GM19351 (cell line): ENCODE measurements around the gene TOLLIP.

Experiments used
- ATAC-seq: cut with Tn5 transposase; IDR thresholded peaks from one replicate; pipeline ENCODE4 v1.9.1; 2021; ENCODE audit warnings: mild to moderate bottlenecking, moderate library complexity; ENCODE audit not compliant: unreplicated experiment

The TOLLIP gene

GRCh38 chr11:1234771-1235305 lies 74.6 kb downstream of the TOLLIP start:
- no peak for ATAC-seq

DNA sequence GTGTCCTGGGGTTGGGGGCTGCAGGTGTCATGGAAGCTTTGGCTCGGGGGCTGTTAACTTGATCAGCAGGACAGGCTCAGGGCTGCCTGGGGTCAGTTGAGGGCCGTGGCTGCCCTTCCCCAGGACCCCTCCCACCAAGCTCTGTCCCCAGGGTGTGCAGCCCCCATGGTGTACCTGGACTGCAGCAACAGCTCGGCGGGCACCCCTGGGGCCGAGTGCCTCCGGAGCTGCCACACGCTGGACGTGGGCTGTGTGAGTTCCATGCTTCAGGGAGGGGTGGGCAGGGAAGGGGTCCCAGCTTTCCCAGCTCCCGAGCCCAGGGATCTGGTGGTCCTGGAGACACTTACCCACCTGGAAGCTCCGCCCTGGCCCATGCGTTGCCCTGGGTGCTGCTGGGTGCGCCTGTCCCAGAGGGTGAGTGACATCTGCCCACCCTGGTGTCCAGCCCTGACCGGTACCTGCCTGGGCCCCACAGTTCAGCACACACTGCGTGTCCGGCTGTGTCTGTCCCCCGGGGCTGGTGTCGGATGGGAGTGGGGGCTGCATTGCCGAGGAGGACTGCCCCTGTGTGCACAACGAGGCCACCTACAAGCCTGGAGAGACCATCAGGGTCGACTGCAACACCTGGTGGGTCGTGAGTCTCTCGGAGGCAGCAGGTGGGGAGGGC lies 75.2 kb downstream of the TOLLIP start:
- no peak for ATAC-seq

GRCh38 chr11:1233351-1234053 lies 75.9 kb downstream of the TOLLIP start:
- ATAC-seq = no peak

DNA sequence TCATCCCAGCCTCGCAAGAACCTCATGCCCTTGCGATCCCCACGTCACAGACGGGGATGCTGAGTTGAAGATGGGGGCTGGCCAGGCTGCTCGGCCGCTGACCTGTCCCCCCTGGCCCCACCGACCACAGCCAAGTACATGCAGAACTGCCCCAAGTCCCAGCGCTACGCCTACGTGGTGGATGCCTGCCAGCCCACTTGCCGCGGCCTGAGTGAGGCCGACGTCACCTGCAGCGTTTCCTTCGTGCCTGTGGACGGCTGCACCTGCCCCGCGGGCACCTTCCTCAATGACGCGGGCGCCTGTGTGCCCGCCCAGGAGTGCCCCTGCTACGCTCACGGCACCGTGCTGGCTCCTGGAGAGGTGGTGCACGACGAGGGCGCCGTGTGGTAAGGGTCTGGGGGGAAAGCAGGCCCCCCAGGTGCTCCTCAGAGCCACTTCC lies 76.5 kb downstream of the TOLLIP start:
- ATAC-seq = no peak

DNA sequence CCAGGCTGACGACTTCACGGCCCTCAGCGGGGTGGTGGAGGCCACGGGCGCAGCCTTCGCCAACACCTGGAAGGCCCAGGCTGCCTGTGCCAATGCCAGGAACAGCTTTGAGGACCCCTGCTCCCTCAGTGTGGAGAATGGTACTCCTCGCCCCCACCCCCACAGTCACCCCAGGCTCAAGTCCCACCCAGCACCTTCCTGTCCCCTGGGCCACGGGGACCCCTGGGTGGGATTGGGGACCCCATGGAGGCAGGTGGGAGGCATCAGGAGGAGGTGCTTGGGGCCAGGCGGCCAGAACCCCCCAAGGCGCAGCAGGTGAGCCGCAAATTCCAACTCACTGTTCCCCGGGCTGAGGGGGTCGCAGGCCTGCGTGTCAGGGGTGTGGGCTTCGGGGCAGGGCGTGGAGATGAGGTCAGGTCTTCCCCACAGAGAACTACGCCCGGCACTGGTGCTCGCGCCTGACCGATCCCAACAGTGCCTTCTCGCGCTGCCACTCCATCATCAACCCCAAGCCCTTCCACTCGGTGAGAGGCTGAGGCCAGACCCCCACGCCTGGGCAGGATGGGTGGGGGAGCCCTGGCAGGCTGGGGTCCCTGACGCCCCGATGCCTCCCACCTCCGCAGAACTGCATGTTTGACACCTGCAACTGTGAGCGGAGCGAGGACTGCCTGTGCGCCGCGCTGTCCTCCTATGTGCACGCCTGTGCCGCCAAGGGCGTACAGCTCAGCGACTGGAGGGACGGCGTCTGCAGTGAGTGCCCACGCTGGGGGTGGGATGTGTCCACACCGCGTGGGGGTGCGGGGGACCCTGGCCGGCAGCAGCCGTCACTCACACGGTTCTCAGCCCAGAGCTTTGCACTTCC lies 77.2 kb downstream of the TOLLIP start:
- ATAC-seq = no peak

DNA sequence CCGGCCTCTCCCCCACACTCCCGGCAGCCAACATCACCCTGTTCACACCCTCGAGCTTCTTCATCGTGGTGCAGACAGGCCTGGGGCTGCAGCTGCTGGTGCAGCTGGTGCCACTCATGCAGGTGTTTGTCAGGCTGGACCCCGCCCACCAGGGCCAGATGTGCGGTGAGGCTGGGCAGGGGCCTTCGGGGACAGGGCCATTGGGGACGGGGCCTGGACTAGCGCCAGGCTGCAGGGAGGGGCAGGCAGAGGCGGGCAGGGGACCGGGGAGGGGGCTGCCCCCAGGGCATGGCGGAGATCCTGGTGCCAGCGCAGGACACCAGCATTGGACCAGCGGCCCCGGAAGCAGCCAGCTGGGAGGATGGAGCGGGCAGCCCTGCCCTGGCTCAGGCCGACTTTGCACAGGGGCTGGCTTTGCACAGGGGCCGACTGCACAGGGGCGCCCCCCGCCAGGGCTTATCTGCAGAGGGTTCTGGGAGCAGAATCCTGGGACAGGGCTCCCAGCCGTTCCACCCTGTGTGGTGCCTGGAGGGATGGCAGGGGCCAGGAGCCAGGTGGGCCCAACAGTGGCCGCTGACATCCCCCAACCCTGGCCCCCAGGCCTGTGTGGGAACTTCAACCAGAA lies 77.9 kb downstream of the TOLLIP start:
- no peak for ATAC-seq

DNA sequence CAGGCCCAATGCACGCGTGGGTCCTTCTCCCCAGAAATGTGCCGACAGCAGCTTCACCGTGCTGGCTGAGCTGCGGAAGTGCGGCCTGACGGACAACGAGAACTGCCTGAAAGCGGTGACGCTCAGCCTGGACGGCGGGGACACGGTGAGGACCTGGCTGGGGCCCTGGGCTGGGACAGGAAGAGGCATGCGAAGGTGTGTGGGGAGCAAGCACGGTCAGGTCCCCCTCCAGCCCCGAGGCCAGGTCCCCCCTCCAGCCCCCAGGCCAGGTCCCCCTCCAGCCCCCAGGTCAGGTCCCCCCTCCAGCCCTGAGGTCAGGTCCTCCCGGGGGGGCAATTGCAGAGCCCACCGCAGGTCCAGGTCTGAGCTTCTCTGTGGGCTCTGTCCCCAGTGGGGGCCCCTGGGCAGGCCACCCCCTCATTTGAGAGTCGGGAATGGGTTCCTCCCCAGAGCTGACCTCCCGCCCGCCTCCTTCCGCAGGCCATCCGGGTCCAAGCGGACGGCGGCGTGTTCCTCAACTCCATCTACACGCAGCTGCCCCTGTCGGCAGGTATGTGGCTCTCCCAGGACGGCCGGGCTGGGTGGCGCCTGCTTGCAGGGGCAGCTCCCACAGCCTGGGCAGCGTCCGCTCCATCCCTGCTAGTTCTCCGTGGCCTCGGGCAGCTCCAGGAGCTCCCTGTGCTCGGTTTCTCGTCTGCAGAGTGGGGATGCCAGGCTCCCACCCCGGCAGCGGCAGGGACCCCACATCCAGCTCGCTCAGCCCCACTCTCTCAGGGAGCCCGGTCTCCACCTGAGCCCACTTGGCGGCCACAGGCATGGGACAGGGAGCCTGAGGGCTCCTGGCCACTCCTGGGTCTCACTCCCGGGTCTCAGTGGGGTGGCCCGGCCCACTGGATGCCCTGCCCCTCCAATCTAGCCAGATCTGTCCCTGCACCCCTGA lies 78.7 kb downstream of the TOLLIP start:
- ATAC-seq = no peak

- ATAC-seq = no peak
Observed at GRCh38 chr11:1230121-1230455, 79.3 kb downstream of the TOLLIP start.

DNA sequence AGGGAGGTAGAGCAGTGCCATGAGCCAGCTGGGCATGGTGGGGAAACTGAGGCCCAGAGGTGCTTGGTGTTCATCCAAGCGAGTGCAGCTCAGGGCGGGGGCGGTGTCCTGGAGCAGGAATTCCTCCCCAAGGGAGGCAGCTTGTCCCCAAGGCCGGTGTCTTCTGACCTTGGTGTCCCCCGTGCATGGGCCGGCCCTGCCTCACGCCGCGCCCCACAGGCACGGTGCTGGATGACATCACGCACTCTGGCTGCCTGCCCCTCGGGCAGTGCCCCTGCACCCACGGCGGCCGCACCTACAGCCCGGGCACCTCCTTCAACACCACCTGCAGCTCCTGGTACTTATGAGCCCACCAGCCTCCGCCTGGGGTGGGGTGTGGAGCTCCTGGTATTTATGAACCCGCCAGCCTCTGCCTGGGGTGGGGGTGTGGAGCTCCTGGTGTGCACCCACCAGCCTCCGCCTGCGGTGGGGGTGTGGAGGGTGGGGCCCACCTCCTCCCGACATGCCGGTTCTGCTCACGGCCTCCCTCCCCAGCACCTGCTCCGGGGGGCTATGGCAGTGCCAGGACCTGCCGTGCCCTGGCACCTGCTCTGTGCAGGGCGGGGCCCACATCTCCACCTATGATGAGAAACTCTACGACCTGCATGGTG lies 79.8 kb downstream of the TOLLIP start:
- ATAC-seq = no peak

DNA sequence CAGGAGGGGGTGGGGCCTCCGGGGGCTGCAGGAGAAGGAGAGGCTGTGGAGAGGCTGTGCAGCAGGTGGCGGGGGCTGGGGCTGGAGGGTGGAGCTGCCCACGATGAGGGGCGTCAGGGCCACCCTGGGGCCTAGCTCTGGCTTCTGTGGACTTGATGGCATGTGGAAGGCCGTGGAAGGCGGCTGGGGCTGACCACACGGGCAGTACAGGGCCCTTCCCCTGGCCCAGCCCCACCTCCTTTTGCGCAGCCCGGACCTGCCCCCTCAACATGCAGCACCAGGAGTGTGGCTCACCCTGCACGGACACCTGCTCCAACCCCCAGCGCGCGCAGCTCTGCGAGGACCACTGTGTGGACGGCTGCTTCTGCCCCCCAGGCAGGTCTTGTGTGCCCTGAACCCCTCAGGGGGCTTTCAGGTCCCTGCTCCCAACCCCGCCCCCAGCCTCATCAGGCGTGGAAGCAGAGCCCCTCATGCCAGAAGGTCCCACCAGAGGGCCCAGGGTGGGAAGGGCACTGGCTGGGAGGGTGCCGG lies 80.4 kb downstream of the TOLLIP start:
- no peak for ATAC-seq

DNA sequence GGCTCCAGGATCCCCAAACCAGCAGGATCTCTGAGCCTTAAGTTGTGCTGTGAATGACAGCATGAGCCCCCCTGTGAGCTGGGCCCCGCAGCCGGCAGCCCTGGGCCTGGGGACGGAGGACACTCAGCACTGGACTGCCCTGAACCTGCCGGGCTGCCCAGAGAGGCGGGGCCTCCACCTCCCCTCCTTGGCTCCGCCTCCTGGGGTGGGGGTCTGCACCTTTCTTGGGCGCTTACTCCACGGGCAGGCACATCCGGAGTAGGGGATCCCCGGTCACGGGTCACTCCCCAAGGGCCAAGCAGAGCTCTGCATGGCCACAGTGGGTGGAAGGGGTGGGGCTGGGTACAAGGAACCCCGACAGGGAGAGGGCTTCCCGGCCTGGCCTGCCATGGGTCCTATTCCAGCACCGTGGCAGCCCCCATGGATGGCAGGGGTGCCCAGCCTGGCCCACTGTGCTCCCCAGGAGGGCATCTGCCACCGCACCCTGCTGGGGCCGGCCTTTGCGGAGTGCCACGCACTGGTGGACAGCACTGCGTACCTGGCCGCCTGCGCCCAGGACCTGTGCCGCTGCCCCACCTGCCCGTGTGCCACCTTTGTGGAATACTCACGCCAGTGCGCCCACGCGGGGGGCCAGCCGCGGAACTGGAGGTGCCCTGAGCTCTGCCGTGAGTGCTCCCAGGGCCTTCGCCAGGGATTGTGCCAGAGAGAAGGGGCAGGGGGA lies 81.2 kb downstream of the TOLLIP start:
- no peak for ATAC-seq

- ATAC-seq = no peak
Observed at GRCh38 chr11:1227551-1228100, 81.8 kb downstream of the TOLLIP start.

DNA sequence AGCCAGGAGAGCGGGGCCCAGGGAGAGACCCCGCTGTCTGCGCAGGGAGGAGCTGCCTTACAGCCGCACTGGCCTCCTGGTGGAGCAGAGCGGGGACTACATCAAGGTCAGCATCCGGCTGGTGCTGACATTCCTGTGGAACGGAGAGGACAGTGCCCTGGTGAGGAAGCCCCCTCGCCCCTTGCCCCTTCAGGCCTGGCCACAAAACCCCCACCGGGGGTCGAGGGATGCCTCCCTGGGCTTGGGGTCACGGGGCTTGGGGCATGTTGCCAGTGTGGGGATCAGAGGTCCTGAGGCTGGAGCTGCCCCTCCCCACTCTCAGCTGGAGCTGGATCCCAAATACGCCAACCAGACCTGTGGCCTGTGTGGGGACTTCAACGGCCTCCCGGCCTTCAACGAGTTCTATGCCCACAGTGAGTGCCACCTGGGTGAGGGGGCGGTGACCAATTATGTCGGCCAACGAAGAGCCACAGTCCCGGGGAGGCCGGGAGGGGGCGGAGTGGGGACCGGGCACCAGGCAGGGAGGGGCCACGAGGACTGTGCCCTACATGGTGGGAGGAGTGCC lies 82.4 kb downstream of the TOLLIP start:
- no peak for ATAC-seq

DNA sequence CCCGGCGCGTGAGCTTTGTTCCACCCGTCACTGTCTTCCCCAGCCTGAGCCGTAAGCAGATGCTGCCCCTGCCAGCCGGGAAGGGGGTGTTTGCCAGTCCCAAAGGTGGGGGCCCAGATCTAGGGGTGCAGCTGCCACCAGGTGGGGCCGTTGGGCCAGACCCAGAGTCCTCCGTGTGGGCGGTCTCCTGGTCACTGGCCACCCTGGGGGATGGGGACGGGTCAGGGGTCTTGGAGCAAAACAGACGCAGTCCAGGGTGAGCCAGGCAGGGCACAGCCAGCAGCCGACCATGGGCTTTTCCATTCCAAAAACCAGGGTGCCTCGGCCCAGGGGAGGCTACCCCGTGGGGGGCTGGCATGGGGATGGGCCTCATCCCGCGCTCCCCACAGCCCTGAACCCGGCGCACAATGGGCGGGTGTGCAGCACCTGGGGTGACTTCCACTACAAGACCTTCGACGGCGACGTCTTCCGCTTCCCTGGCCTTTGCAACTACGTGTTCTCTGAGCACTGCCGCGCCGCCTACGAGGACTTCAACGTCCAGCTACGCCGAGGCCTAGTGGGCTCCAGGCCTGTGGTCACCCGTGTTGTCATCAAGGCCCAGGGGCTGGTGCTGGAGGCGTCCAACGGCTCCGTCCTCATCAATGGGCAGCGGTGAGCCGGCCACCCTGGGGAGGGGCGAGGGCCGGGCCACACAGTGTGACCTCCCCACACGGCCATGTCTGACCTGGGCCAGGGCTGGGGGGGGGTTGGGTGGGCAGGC lies 83.0 kb downstream of the TOLLIP start:
- no peak for ATAC-seq

DNA sequence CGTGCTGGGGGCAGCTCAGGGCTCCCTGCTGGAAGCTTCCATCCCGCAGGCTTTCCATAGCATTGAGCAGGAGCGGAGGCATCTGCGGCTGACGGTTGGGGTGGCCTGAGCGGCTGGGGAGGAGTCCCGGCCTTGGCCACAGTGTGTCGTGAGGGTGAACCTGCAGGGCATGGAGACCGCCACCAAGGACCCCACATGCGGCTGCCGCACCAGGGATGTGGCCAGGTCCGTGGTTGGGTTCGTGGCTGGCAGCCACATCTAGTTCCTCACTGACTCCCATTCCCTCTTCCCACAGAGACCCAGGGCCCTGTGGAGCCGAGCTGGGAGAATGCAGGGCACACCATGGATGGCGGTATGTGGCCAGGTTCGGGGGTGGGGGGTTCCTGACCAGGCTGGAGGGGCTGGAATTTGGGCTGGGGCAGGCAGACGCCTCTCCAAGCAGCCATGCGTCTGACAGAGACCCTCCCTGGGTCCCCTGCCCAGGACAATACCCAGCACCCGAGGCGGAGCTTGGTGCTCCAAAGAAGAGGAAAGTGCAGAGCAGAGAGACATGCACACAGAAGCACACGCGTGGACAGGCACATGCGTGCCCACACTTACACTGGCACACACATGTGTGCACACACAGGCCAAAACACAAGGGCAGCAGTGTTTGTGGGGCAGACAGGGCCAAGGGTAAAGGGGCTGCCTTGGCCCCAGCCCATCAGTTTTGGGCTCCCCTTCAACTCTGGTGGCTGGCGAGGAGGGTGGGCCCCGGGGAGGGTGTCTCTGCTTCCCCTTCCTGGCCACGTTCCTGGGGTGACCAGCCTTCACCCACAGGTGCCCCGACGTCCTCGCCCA lies 83.8 kb downstream of the TOLLIP start:
- ATAC-seq = no peak
